Cardiac septum (tissue), 1 donor: Measurements from ENCODE around the gene OTUB2. TPM values are rescaled to one million over a fixed set of nuclear protein-coding genes. Genes with fewer than 3 reads are reported as not detected.

ENCODE experiments used
- DNase-seq: peaks from one replicate; pipeline ENCODE4 v3.0.0-alpha.2; 2020; ENCODE audit warnings: low spot score
- intact Hi-C: fragments of 100-400 bp; cut with DNase I; formaldehyde crosslinking; loops from one replicate; pipeline ENCODE4 v1.14.0; 2022
- long read RNA-seq: library from polyadenylated mRNA; unstranded; transcript quantifications from one replicate; pipeline ENCODE4 v2.0.0, GENCODE V29; 2021
- total RNA-seq: library from RNA; stranded (reverse); fragmentation: NEBNext Ultra II Directional; extraction: Animal tissue kit (Norgen Biotek cat#: 25700); gene quantifications from one replicate; pipeline ENCODE4 v1.2.1, GENCODE V29; 2021
- donor health status: DM: no; HTN: no; CAD: no.

Gene OTUB2
- total RNA-seq: 0.30 TPM
- long read RNA-seq, partial matches to known transcripts: 0 of 1 reads
- long read RNA-seq, other reads (novel, unspliced or antisense): 0 of 1 reads

DNA sequence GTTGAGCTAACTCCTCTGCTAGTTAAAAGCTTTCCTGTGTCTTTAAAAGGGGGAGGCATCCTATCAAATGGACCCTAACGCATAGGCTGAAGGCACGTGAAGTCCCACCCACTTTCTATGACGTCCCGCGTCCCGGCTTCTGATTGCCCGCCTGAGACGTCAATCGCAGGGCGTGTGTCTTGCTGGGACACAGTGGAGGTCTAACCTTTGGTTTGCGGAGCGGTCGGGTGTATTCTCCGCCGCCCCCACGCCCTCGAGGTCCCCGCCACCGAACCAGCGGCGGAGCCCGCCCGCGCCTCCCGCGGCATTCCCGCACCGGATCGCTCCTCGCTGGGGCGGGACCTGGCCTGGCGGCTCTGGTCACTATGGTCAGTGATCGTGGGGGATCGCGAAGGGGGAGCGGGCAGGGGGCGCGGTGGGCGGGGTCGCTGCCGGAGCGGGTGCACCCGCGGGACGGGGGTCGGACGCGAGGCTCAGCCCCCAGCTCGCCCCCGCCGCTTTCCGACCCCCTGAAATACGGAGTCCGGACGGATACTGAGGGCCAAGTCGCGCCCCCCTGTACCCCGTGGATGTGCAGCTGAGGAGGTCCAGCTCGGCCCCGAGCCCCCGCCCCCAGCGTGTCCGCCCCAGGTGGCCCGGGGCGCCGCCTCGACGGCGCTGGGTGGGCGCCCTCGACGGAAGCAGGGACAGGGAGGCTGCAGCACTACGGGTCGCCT lies at the start of gene OTUB2:
TSS of gene OTUB2 (plus strand) at position 168 of the 716 bp plus-strand sequence. CDS start at position 366, 198 bp downstream.
- intact Hi-C loops: no loop called here
- peak; percentile 98 for DNase-seq

DNA sequence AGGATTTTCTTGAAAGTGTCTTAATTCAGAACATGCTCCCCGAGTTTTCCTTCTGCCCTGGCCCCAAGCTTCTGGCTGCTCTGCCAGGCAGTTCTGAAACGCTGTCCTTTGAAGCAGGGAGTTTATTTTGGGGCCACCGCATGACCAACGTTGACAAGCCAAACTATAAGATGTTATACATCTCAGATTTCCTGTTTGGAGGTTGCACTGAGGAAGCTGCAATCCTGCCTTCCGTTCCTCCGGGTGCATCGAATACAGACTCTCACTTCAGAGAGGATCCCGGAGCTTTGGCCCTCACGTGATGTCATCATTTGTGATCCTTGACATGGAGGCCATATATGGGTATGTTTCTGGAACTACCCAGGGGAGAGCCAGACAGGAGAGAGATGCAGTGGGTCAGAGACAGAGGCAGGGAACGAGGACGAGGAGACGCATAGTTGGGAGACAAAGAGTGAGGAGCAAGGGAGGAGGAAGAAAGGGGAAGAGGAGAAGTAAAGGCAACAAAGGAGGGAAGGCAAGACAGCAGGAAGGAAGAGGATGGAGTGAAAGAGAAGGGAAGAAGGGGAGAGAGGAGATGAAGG lies 49.6 kb upstream of the OTUB2 start, which contains the start of gene ASB2:
TSS of gene ASB2 (minus strand) at position 94 of the 581 bp plus-strand sequence. CDS start 12,031 bp downstream, outside the sequence.
- intact Hi-C loops: loop anchor here (2.0 kb wide), 1 partner anchor 20 kb away; no protein-coding TSS in a partner anchor
- DNase-seq: no peak

DNA sequence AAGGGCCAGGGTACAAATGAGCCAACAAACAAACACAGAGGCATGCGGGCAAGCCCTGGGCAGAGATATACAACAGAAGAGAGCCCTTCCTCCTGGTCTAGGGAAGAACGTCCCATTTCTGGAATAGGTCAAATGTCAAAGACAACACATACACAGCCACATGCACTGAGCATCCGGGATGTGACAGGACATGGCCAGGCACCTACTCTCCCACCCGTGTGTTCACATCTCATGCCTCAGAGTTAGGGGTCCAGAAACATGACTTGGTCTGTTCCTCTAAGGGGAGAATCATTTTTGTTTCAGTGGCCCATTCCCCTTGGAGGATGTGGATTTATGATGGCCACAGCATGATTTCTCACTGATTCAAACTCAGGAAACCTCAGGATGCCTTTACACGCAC lies 49.0 kb upstream of the OTUB2 start:
- intact Hi-C loops: loop anchor here (2.0 kb wide), 1 partner anchor 20 kb away; no protein-coding TSS in a partner anchor
- no peak for DNase-seq

DNA sequence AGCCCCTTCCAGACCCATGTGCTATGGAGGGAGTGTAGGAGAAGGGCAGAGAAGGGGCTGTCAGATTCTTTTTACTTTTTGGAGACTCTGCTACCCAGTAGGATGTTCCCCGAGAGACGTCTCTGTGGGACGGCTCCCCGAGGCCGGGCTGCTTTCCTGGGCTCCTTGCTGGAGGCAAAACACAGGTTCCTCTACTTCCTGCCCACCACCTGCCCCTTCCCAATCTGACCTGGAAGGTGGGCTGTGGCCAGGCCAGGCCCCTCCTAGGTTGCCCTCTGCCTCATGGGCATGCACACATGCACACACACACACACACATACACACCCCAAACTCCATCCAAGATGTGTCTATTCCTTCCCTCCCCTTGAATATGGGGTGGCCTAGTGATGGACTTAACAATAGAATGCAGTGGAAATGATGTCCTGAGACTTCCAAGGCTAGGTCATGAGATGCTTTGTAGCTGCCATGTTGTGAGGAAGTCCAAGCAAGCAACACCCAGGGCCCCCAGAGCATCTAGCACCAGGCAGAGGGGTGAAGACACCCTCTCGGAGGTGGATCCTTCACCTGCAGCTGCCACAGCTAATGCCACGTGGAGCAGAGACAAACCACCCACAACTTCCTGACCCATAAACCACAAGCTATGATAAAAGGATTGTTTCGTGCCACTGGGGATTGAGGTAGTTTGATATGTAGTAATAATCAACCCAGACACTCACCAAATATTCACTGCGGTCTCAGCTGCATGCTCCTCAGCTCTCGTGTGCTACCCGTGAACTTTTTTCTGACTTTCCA lies 48.2 kb upstream of the OTUB2 start:
- DNase-seq: no peak
- intact Hi-C loops: loop anchor here (2.0 kb wide), 1 partner anchor 21 kb away; no protein-coding TSS in a partner anchor

DNA sequence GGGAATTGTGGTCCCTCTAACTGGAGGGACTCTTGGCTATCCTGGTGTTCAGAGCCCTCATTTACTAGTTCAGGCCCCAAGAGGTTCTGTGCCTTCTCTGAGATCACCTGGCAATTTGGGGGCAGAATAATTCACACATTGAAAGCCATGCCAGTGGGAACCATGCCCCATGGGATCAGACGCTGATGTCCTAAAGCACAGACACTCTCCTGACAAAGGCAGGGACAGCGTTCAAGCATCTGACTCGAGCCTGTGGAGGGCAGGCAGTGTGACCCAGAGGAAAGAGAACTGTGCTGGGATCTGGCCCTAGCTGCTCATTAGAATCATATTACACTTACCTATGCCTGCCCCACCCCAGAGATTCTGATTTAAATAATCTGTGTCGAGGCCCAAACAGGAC lies 47.4 kb upstream of the OTUB2 start:
- no peak for DNase-seq
- intact Hi-C loops: no loop called here

DNA sequence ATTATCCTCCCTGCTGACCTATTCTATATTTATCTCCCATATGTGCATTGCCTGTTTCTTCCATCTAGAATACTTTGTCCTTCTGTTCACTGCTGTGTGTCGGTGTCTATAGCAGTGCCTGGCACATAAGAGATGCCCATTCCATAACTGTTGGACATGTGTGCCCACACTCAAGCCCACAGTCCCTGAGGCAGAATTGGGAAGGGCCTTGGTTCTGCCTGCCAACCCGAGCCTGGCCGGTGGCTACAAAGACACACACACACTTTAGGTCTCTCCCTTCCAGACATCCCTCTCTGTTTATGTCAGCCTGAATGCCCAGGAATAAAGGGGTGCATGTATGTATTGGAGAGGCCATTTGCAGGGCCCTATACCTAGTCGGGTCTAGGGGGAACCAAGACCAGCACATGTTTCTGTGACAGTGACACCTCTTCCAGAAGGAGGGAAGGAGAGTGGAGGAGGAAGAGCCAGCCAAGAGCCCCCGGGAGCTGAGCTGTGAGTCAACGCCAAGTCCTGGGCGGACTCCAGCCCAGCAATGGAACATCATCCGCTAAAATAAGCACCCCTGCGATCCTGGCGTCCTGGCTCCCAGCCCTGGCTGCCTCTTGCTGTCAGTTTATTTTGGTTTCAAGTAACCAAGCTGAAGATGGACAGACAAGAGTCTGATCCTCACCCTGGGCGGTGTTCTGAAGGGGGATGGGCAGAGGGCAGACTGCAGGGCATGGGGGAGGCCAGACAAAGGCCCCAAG lies 45.5 kb upstream of the OTUB2 start:
- intact Hi-C loops: no loop called here
- peak; percentile 92 for DNase-seq

DNA sequence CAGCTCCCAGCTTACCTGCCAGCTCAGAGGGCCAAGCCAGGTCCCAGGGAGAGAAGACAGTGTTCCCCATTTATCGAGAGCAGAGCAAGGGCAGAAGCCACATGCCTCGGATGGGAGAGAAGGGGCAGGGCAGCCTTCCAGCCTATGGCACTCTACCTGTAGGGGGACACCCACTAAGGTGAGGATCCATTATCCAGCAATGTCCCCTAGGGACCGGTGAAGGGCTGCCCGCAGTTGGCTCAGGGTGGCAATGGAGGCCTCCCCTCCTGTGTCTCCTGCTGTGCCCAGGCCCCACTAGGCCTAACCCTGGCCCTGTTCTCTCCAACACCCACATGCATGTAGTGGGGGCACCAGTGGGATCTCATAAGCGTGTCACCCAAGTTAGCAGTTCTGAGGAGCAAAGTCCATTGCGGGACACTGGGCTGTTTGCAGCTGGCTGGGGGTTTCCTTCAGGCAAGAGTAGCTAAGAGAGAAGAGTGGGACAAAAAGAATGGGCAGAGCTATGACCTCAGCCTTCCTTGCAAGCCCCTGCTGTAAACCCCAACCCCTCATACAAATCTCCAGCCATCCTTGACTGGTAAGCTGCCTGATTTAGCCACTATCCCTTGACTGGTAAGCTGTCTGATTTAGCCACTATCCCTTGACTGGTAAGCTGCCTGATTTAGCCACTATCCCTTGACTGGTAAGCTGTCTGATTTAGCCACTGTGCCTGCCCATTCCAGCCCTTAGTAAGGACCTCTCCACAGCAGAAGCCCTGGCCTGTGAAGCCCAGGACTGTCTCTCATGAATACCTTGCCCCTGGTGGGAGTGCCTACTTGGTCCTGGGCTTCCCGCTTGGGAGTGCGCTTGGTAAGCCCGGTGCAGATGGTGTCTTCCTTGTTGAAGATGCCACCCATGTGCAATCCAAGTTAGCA lies 44.6 kb upstream of the OTUB2 start:
- no peak for DNase-seq
- intact Hi-C loops: no loop called here

DNA sequence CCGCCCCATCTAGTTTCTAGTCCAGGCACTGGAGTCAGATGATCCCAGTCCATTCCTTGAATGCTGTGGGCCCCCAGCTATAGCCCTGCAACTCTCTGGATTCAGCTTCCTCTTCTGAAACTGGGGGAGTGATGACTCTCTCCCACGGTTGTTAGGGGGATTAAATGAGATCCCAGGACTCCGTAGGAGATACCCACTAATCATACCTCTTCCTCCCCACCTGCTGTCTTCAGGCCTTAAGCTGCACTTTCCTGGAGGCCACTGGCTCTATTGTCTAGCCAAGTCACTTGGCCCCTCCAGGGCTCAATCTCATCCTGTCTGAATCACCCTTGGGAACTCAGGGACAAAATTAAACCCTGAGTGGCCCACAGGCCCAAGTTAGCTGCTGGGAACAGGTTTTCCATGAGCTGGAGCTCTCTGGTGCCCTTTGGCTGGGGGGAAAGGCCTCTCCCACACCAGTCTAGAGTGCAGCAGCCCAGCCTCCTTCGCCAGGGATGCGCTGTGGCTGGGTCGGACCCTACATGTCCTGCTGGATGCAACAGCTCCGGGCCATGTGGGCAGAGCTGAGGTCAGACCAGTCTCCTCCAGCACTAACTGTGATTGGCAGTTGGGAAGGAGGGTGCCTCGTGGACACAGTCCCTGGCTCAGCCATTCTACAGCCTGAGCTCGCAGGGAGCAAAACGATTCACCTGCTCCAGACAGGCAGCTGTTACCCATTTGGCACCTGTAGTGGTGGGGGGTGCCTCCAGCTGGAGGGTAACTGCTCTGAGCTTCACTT lies 43.7 kb upstream of the OTUB2 start:
- no peak for DNase-seq
- intact Hi-C loops: no loop called here

DNA sequence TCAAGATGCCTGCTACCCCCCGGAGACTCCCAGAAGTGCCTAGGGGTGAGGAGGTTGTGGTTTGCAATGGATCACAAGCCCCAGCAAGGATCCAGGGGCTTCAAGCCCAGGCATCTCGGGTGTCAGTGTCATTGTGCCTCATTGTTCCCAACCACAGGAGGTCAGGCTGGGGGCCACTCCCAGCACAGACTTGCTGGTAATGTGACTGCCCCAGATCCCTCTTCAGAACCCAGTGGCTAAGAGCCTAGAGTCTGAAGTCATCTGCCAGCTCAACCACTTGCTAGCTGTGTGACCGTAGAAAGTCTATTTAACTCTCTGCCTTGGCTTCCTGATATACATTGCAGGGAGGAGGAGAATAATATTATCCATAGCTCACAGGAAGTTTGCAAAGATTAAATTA lies 42.1 kb upstream of the OTUB2 start:
- no peak for DNase-seq
- intact Hi-C loops: no loop called here

DNA sequence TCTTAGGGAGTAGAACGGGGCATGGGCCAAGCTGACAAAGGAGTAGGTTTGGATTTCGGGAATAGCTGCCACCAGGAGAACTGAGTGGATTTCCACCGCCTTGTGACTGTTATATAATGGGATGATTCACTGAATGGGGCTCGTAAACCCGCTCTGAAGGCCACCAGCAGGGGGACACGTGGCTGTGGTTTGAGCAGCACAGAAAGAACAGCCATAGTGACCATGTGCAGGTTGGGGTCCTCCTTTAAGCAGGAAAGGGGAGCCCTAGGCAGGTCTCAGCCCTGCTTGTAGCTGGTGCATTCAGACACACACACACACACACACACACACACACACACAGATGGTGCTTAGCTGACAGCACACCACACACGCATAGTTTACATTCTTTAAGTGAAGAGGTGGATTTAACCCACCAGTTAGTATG lies 41.1 kb upstream of the OTUB2 start:
- intact Hi-C loops: no loop called here
- DNase-seq: no peak

DNA sequence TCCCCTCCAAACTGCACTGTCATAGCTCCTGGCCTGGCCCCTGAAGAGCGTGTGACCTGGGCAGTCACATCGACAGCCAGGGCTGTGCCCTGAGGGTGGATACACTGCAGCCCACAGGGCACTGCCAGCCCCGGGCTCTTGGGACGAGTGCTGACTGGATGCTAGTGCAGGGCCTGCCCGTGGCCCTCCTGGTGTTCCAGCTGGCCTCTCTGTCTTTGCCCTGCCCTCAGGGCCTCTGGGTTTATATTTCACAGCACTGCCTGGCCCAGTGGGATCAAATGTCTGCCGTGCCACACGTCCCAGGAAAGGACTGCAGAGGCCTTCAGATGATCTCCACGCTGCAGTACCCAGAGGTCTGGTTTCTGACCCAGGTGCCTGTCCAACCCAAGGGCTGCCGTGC lies 39.2 kb upstream of the OTUB2 start:
- no peak for DNase-seq
- intact Hi-C loops: no loop called here

DNA sequence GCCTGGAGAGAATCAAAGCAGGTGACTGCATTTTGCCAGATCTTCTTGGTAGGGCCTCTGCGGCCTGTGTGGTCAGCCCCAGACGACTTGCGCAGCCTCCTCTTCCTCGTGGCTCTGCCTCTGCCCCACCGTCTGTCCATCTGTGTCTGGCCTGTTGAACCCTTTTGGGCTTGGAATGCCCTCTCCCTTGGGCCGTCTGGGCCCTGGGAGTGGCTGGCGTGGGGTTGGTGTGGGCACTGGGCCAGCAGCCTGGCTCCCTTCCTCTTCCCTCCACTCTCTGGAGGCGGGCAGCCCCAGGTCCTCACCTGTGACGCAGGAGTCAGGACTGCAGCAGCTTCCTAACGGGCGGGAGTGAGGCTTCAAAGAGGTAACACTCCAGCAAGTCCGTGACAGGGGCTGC lies 38.8 kb upstream of the OTUB2 start:
- no peak for DNase-seq
- intact Hi-C loops: no loop called here

DNA sequence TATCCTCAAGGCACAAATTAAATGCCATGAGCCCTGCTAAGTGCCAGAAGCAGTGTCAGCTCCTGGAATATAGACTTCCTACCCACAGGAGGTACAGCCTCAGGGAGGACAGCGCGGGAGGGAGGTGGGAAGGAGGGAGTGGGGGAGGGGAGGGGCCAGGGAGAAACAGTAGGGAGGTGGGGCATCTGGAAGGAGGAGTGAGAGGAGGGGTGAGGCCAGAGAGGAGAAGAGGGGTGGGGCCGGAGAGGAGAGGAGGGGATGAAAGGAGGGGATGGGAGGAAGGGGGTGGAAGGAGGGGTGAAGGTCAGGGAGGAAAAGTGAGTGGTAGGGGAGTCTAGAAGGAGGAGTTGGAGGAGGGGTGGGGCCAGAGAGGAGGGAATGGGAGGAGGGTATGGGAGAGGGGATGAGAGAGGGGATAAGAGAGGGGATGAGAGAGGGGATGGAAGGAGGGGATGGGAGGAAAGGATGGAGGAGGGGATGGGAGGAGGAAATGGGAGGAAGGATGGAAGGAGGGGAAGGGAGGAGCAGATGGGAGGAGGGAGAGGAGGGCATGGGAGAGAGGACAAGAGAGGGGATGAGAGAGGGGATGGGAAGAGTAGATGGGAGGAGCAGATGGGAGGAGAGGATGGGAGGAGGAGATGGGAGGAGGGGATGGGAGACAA lies 38.2 kb upstream of the OTUB2 start:
- intact Hi-C loops: no loop called here
- no peak for DNase-seq

DNA sequence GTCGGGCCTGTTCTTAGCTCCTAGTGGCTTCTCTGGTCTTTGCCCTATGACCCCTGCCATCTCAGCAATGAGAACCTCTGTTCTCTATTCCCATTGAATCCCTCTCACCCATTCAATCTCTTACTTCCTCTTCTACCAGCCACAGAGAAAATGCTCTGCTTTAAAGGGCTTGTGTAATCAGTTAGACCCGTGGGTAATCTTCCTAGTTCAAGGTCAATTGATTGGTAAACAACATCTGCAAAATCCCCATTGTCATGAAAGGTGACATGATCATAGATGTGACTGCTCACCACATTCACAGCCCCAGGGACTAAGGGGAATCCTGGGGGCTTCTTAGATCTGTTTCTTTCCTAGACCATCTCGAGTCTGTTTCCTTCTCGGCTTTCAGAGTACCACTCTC lies 36.2 kb upstream of the OTUB2 start:
- no peak for DNase-seq
- intact Hi-C loops: no loop called here

DNA sequence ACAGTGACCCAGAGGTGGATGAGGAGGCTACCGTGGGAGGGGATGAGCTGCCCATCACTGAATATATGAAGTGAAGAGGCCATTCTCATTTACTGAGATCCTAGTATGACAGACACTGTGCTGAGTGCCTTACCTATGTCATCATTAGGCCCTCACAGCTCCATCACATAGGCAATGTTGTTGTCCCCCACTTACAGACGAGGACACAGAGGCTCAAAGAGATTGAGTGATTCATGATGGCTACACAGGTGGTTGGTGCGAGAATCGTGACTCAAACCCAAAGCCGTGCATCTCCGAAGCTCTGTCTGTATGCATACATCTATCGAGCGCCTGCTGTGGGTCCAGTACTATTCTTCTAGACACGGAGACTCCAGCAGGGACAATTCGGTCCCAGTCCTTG lies 34.9 kb upstream of the OTUB2 start:
- intact Hi-C loops: no loop called here
- DNase-seq: no peak

DNA sequence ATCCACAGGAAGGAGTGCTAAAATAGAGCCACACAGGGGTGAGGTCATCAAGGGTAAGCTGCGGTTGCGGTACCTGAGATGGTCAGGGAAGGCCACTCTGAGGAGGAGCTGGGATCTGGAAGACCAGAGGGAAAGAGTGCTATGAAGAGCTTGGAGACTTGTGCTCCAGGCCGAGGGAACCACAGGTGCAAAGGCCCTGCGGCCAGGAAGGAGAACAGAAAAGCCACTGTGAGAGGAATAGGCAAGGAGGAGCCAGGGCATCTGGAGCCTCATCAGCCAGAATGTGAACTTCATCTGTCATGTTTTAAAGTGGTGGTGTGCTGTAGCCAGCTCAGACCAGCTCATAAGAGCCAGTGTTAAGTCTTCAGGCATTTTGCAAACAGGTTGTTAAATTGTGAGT lies 34.5 kb upstream of the OTUB2 start:
- no peak for DNase-seq
- intact Hi-C loops: no loop called here

DNA sequence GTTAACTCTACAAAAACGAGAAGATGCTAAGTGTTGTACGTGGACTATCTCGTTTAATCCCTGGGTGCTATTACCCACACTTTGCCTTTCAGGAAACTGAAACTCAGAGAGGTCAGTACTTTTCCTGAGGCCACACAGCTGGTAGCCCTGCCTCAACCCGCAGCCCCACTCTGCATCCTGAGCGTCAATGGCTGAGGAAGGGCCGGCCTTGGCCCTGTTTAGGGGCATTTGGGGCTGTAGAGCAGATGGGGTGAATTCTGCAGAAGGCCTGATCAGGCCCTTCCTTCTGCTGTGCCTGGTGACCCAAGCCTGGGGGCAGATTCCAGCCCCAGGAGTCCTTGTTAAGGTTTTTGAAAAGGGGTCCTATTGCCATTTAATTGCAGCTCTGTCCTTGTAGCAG lies 32.8 kb upstream of the OTUB2 start:
- intact Hi-C loops: no loop called here
- no peak for DNase-seq
